ENCODE measurements around the gene METTL15.

GRCh38 chr11:28195449-28195848 is 87.3 kb downstream of the METTL15 start:
- no peak for TF ChIP-seq CTCF (IDR thresholded peaks at IDR 0.05; ENCODE audit: insufficient read depth, low read length, poor library complexity, severe bottlenecking)
- TF ChIP-seq EZH2phosphoT487 (conservative IDR thresholded peaks at IDR 0.05; ENCODE audit: low read length), result no peak
